Naive thymus-derived CD8-positive, alpha-beta T cell (primary cell): Measurements from ENCODE around the gene KIAA1671. TPM values are rescaled to one million over a fixed set of nuclear protein-coding genes. Genes with fewer than 3 reads are reported as not detected.

Source experiments
- ATAC-seq, 2 donors: fragments of 150-1000 bp; cut with Tn5 transposase in 1 of 2; sonication (Bioruptor Pico), chemical (Tn5 transposase) in 1 of 2; 1 replicate in 1 of 2; 2 replicates in 1 of 2; pipeline ENCODE4 v1.10.0; 2021; ENCODE audit warnings: mild to moderate bottlenecking in 2 of 2, moderate library complexity in 2 of 2
- POLR2A ChIA-PET: fragments of 350-600 bp; sonication (Branson Sonifier 250); formaldehyde crosslinking; loops from one replicate; lab custom pipeline; 2021; ENCODE audit warnings: antibody characterized with exemption; lab: Charles Lee
- DNase-seq, 10 donors: peaks; one replicate each; pipeline versions ENCODE4 v3.0.0 to v3.0.0-alpha.2; 2020 to 2022
- H3K27ac Mint-ChIP-seq, 10 donors: one replicate each; pipeline ENCODE4 v1.8.0; 2020 to 2022; ENCODE audit warnings: mild to moderate bottlenecking in 10 of 10, mixed read lengths in 10 of 10, moderate library complexity in 4 of 10, inconsistent platforms in 1 of 10
- H3K27me3 Mint-ChIP-seq, 5 donors: one replicate each; pipeline ENCODE4 v1.8.0; 2021 to 2022; ENCODE audit warnings: mixed read lengths in 5 of 5
- H3K36me3 Mint-ChIP-seq, 3 donors: one replicate each; pipeline ENCODE4 v1.8.0; 2020 to 2022; ENCODE audit warnings: mixed read lengths in 3 of 3, mild to moderate bottlenecking in 2 of 3, inconsistent platforms in 1 of 3
- H3K4me1 Mint-ChIP-seq, 4 donors: one replicate each; pipeline ENCODE4 v1.8.0; 2021 to 2022; ENCODE audit warnings: mixed read lengths in 4 of 4
- H3K4me3 Mint-ChIP-seq, 10 donors: one replicate each; pipeline ENCODE4 v1.8.0; 2020 to 2022; ENCODE audit warnings: mild to moderate bottlenecking in 10 of 10, mixed read lengths in 10 of 10, moderate library complexity in 6 of 10, inconsistent platforms in 1 of 10
- H3K9me3 Mint-ChIP-seq, 9 donors: one replicate each; pipeline ENCODE4 v1.8.0; 2020 to 2022; ENCODE audit warnings: mixed read lengths in 9 of 9, mild to moderate bottlenecking in 3 of 9, inconsistent platforms in 1 of 9, moderate library complexity in 1 of 9
- polyA plus RNA-seq, 3 donors: library from polyadenylated mRNA; unstranded; fragments of 300-500 nt; fragmentation: Illumina TruSeq; gene quantifications; one replicate each; pipeline ENCODE4 v1.2.3, GENCODE V29; 2021
- total RNA-seq, 8 experiments: library from RNA in 2 of 8; stranded (reverse) in 2 of 8; gene quantifications; one replicate each; pipeline ENCODE4 v1.2.3 and lab custom pipeline; 2021 to 2026

KIAA1671 gene
- total and polyA plus RNA-seq, 5 experiments from 2014 or later = 0.33 to 5.2 (median 2.7) TPM

DNA sequence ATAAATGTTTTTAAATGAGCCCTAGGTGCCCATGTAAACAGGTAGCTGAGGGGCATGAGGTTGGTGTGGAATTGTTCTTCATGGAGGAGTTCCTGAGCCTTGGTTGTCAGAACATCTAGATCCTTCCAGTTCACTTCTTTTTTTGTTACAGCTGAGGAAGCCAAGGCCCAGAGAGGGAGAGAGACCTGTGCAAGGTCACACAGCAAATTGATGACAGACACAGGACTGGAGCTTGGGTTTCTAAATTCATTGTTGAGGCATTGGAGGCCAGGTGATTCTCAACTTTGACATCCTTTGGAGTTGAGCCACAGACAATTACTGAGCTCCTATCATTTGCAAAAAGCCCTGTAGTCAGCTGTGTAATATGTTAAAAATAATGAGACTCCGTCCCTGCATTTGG is 174.0 kb downstream of the KIAA1671 start:
- DNase-seq (no peak), ATAC-seq (no peak)
- Mint-ChIP-seq H3K27ac (peak overlapping the region in 1 of 10 donors; percentile 49), H3K9me3 (no peaks in the 10 kb centered on the region), H3K4me3 (no peak overlapping the region), H3K4me1 (peaks cover 0 to 4% (median 1%) of the 10 kb centered on the region in 4 donors), H3K27me3 (no peaks in the 10 kb centered on the region), H3K36me3 (peaks cover 0 to 7% (median 0%) of the 10 kb centered on the region in 3 donors)
- POLR2A ChIA-PET = no interaction called here

DNA sequence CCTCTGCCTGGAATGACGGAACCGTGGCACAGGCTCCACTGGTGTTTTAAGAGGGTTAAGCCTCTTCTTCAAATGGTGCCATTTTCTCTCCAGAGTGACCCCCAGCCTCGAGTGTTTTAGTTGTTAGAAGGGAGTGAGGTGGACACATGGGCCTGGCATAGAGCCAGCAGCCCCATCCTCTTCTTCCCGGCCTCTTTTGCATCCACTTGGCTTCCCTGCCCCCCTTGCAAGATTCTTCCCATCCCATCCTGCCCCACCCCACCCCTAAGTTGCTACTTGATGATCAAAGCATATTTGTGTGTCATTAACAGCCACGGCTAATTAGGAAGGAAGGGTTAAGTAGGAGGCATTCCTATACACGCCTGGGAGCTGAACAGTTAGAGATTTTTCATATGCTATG is 174.8 kb downstream of the KIAA1671 start:
- H3K4me1 Mint-ChIP-seq = peaks cover 0 to 4% (median 1%) of the 10 kb centered on the region in 4 donors
- H3K4me3 Mint-ChIP-seq = no peak overlapping the region
- ATAC-seq = no peak
- no peak for DNase-seq
- H3K27ac Mint-ChIP-seq = no peak overlapping the region
- POLR2A ChIA-PET = no interaction called here
- H3K9me3 Mint-ChIP-seq = no peaks in the 10 kb centered on the region
- peaks cover 0 to 7% (median 0%) of the 10 kb centered on the region in 3 donors for H3K36me3 Mint-ChIP-seq
- no peaks in the 10 kb centered on the region for H3K27me3 Mint-ChIP-seq

DNA sequence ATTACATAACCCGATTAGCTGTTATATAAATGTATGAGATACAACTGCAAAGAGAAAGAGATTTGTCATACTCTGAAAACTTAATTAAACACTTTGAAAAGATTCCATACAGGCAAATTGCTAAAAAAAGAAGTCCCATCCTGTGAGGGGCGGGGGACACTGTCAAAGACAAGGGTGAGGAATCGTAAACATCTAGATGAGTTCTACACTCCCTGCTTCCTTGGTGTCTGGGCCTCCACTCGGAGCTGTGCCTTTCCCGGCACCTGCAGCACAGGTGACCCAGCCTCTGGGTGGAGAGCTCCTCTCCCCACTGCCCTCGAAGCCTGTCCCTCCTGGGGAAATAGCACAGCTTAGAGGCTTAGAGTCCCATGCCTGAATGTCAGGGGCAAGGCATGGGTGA is 177.9 kb downstream of the KIAA1671 start:
- POLR2A ChIA-PET = no interaction called here
- H3K9me3 Mint-ChIP-seq = no peaks in the 10 kb centered on the region
- H3K36me3 Mint-ChIP-seq = no peaks in the 10 kb centered on the region
- H3K4me3 Mint-ChIP-seq = no peak overlapping the region
- peaks cover 0 to 4% (median 3%) of the 10 kb centered on the region in 4 donors for H3K4me1 Mint-ChIP-seq
- DNase-seq (no peak), ATAC-seq (no peak)
- no peaks in the 10 kb centered on the region for H3K27me3 Mint-ChIP-seq
- H3K27ac Mint-ChIP-seq = no peak overlapping the region

DNA sequence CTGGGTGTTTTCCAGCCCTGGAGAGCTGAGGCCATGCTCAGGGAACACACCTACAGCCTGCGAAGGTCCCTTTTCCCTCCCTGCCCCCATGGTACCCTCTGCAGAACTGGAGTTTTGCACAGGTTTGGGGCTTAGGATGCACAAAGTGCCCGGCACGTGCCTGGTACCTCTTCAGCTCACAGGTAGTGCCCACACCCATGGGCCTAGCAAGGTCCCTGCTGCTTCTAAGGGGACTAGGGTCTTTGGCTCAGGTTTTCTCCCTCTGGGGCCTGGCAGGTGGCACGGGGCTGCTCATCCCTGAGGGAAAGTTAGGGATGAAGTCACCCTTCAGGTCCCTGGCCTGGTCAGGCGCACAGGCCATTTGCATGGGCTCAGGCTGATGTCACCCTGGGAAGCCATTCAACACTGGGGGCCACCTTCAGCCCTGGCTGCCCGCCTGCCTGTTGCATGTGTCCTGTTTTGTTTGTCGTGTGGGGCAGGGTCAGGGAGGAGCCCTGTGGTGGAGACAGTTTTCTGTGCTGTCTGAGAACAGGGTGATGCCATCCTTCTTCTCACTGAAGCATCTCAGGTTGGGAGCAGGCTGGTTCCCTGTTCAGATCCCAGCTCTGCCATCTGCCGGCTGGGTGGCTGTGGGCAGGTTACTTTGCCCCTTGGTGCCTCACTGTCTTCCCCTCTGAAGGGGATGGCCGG is 178.8 kb downstream of the KIAA1671 start:
- no peaks in the 10 kb centered on the region for H3K27me3 Mint-ChIP-seq
- no peaks in the 10 kb centered on the region for H3K36me3 Mint-ChIP-seq
- ATAC-seq (no peak), DNase-seq (no peak)
- H3K9me3 Mint-ChIP-seq = no peaks in the 10 kb centered on the region
- H3K27ac Mint-ChIP-seq = no peak overlapping the region
- peaks cover 0 to 4% (median 3%) of the 10 kb centered on the region in 4 donors for H3K4me1 Mint-ChIP-seq
- POLR2A ChIA-PET = no interaction called here
- H3K4me3 Mint-ChIP-seq = no peak overlapping the region

DNA sequence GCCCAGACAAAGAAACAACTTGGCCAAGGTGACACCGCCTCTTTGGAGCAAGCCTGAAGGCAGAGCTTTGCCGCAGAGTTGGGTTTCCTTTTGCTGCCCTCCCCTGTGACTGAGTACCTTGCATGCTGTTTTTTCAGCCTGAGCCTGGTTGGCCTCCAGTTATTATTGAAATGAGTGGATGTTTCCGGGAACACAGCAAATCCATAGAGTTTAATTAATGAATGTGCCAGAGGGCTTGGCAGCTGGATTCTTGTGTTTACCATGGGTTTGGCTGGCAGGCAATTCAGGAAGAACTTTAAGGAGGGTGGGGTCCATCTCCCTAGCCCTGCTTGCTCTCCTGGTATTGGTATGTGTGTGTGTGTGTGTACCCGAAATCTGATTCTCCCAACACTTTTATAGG is 181.5 kb downstream of the KIAA1671 start:
- Mint-ChIP-seq H3K36me3 (peaks cover 0 to 6% (median 4%) of the 10 kb centered on the region in 3 donors), H3K4me3 (no peak overlapping the region), H3K4me1 (peaks cover 0 to 2% (median under 1%) of the 10 kb centered on the region in 4 donors), H3K9me3 (peaks cover 0 to 4% (median 0%) of the 10 kb centered on the region in 9 donors), H3K27me3 (no peaks in the 10 kb centered on the region), H3K27ac (peak overlapping the region in 1 of 10 donors; percentile 7)
- DNase-seq (no peak), ATAC-seq (no peak)
- POLR2A ChIA-PET = no interaction called here

DNA sequence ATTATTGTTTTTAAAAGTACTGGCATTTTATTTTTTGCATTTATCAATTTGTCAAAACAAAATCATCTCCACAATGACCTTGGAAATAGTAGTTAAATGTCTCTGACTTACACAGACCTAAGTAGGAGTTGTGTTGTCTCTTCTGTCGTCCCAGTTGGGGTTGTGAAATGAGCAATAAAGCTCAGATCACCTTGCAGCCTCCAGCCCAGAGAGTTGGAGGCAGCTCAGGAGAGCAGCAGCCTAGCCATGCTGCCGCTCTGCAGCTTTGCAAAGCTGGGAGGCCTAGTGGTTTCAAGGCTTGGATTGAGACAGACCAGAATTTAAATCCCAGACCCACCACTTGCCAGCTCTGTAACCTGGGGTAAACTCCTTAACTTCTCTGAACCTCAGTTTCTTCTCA is 181.9 kb downstream of the KIAA1671 start:
- H3K4me3 Mint-ChIP-seq = no peak overlapping the region
- POLR2A ChIA-PET = no interaction called here
- H3K27me3 Mint-ChIP-seq = no peaks in the 10 kb centered on the region
- peaks cover 0 to 2% (median under 1%) of the 10 kb centered on the region in 4 donors for H3K4me1 Mint-ChIP-seq
- H3K27ac Mint-ChIP-seq = peak overlapping the region in 2 of 10 donors; percentile 7 to 22
- H3K36me3 Mint-ChIP-seq = peaks cover 0 to 6% (median 4%) of the 10 kb centered on the region in 3 donors
- H3K9me3 Mint-ChIP-seq = peaks cover 0 to 4% (median 0%) of the 10 kb centered on the region in 9 donors
- no peak for ATAC-seq
- DNase-seq = no peak

DNA sequence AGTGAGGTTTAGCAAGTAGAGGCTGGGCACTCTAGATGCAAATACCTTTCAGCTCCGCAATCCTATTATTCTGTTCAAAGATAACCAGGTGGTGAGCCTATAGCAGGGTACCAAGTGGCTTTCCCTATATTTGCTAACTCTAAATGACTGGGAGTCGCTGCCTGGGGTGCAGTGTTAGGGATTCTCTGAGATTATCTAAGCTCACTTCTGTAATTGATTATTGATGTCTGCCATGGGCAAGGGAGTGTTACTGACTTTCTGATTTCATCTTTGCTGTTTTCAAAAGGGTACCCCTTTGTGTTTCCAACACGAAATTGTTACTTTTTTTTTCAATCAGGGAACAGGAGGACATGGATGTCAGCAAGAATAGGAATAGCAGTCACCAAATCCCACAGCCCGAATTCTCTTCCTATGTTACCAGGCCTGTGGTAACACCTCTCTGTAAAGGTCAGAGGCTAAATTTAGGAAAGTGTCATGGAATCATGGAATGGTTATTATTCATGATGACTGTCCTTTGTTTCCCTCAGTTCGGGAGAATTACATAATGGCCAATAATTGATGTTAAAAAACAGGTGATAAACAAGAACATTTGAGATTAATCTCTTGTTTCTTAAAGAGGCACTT is 184.5 kb downstream of the KIAA1671 start:
- POLR2A ChIA-PET = no interaction called here
- H3K36me3 Mint-ChIP-seq = peaks cover 0 to 6% (median 4%) of the 10 kb centered on the region in 3 donors
- H3K27me3 Mint-ChIP-seq = no peaks in the 10 kb centered on the region
- no peak overlapping the region for H3K4me3 Mint-ChIP-seq
- ATAC-seq = no peak
- no peak for DNase-seq
- H3K27ac Mint-ChIP-seq = peak overlapping the region in 1 of 10 donors; percentile 61
- H3K9me3 Mint-ChIP-seq = peaks cover 0 to 4% (median 0%) of the 10 kb centered on the region in 9 donors
- peaks cover 0 to 3% (median under 1%) of the 10 kb centered on the region in 4 donors for H3K4me1 Mint-ChIP-seq

DNA sequence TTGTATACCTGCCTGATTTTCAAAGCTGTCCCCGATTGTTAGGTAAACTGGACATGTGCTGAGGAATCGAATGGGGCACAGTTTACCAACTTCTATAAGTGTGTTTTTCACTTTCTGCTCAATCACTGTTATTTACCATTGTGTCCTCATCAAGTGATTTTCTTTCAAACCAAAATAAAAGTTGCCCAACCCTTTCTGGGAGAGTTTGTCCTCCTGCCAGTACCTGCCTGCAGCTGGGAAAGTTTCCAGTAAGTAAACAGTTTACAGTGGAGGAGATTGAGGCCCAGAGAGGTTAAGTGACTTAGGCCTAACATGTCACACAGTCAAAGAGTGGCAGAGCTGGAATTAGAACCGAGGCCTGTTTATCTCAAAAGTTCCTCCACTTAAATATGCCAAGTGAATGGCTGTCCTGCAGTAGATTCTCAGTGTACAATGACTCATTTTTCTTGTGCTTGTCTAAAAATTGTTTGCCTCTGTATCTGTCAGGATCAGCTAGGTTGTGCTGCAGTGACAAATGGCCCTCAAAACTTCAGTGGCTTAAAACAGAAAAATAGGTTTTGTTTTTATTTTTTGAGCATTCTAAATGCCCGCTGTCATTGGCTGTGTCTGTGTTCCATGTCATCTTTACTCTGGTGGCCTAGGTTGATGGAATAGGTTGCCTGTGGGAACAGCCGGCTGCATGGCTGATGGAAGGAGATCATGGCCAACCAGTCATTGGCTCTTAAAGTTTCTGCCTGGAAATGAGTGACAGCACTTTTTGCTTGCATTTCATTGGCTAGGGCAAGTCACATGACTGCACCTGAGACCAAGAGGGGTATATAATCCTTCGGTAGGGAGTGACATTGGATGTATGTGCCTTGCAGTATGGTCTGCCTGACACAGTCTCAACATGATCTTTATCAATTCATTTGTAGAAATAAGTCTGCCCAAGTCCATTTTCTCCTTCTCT is 185.3 kb downstream of the KIAA1671 start:
- Mint-ChIP-seq H3K27me3 (no peaks in the 10 kb centered on the region), H3K36me3 (peaks cover 0 to 6% (median 4%) of the 10 kb centered on the region in 3 donors), H3K9me3 (peaks cover 0 to 4% (median 0%) of the 10 kb centered on the region in 9 donors), H3K4me3 (no peak overlapping the region), H3K27ac (no peak overlapping the region), H3K4me1 (peaks cover 0 to 3% (median under 1%) of the 10 kb centered on the region in 4 donors)
- POLR2A ChIA-PET = no interaction called here
- ATAC-seq = no peak
- DNase-seq = no peak

DNA sequence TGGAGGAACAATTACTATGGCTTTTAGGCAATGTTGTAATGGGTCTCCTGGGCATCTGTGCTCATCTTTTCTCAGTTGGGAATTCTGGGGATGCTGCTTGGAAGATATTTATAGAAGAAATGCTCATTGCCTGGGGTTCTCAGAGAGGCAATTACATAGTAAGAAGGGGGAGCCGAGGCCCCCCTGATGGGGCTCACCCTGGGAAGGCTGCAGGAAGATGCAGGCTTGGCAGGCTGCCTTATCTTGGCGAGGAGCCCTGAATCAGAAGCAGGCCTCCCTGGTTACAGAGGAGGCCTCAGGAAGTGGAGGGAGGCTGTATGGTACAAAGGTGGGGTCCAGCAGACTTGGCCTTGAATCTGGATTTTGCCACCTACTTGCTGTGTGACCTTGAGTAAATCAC is 186.5 kb downstream of the KIAA1671 start:
- no peak overlapping the region for H3K27ac Mint-ChIP-seq
- no peak for DNase-seq
- H3K9me3 Mint-ChIP-seq = peaks cover 0 to 4% (median 0%) of the 10 kb centered on the region in 9 donors
- peaks cover 0 to 6% (median under 1%) of the 10 kb centered on the region in 4 donors for H3K4me1 Mint-ChIP-seq
- POLR2A ChIA-PET = no interaction called here
- no peak overlapping the region for H3K4me3 Mint-ChIP-seq
- no peak for ATAC-seq
- H3K36me3 Mint-ChIP-seq = peaks cover 0 to 6% (median 4%) of the 10 kb centered on the region in 3 donors
- H3K27me3 Mint-ChIP-seq = no peaks in the 10 kb centered on the region

DNA sequence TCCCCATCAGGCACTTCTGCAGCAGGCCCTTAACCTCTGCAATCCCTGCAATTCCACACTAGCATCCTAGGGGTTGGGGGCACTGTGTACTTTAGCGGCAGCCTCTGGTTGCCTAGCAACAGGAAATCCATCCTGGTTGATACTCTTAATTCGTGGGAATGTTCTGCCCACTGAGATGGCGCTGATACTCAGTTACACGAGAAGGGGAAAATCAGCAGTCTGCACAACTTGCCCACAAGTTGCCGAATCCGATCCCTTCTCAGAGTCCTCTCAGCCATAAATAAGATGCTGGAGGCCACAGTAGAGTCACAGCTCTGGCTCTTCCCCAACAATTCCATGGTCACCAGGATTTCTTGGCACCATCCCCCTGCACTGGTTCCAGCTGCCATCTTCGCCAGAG is 189.6 kb downstream of the KIAA1671 start:
- DNase-seq = peak in 1 of 10 donors; percentile 43
- POLR2A ChIA-PET = no interaction called here
- Mint-ChIP-seq H3K4me1 (peaks cover 0 to 4% (median 0%) of the 10 kb centered on the region in 4 donors), H3K36me3 (peaks cover 0 to 6% (median 2%) of the 10 kb centered on the region in 3 donors), H3K27ac (no peak overlapping the region), H3K27me3 (no peaks in the 10 kb centered on the region), H3K4me3 (no peak overlapping the region), H3K9me3 (peaks cover 0 to 4% (median 0%) of the 10 kb centered on the region in 9 donors)
- ATAC-seq = no peak

DNA sequence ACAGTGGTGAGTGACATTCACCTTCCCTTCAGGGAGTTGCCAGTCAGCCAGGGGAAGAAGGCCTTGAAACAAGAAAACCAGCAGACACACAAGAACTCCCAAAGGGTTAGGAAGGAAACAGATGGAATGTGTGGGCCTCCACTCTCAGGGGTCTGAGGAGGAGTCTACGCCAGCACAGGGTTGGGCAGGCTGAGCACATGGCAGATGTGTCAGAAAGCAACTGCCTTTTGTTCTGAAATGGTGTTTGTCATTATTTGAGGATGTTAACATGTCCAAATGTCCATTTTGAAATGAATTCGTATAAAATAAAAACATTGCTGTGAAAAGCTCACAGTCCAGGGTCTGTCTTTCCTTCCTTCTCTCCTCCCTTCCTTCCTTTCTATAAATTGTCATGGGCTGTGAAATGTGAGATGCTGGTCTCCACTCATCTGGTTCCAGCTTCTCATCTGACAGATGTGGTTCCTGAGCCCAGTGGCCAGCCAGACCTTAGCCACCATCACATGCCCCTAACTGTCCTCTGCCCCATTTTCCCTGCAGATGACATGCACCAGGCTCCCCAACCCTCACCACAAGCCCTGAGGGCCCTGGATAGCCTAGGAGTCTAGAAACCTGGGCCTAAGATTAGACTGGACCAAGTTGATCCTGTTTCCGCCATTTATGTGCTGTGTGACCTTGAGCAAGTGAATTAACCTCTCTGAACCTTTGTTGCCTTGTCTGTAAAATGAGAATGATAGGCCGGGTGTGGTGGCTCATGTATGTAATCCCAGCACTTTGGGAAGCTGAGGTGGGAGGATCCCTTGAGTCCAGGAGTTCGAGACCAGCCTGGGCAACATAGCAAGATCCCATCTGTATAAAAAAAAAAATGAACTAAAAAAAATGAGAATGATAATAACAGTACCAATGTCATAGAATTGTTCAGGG is 190.9 kb downstream of the KIAA1671 start:
- Mint-ChIP-seq H3K27ac (no peak overlapping the region), H3K4me1 (peaks cover 0 to 7% (median 4%) of the 10 kb centered on the region in 4 donors), H3K9me3 (no peaks in the 10 kb centered on the region), H3K27me3 (no peaks in the 10 kb centered on the region), H3K4me3 (no peak overlapping the region), H3K36me3 (peaks cover 0 to 2% (median 0%) of the 10 kb centered on the region in 3 donors)
- DNase-seq = peak in 1 of 10 donors; percentile 18
- ATAC-seq = no peak
- POLR2A ChIA-PET = no interaction called here

DNA sequence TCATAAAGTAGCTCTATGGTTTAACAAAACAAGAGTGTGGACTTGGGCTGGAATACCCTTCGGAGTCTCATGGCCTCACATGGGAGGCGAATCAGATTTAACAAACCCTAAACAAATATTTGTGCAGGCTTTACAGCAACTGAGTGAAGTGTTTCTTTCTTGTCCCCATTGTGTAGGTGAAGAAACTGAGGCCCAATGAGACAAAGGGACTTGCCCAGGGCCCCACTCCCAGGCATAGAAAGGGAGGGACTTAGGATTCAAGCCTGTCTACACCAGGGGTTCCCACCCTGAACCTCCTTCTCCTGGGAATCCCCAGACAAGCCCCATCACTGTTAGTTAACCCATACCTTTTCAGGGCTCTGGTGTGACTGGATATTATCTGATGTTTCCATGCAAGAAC is 192.0 kb downstream of the KIAA1671 start:
- Mint-ChIP-seq H3K27ac (peak overlapping the region in 2 of 10 donors; percentile 56 to 83), H3K4me3 (no peak overlapping the region), H3K36me3 (no peaks in the 10 kb centered on the region), H3K9me3 (no peaks in the 10 kb centered on the region), H3K4me1 (peaks cover 0 to 7% (median 4%) of the 10 kb centered on the region in 4 donors), H3K27me3 (no peaks in the 10 kb centered on the region)
- DNase-seq = no peak
- POLR2A ChIA-PET = no interaction called here
- no peak for ATAC-seq
